NT2/D1 (cell line): Measurements from ENCODE around the gene SLC2A8.

Experiments
- SUZ12 ChIP-seq: IDR thresholded peaks from 2 replicates; pipeline ENCODE4 v1.6.1; 2011; ENCODE audit not compliant: insufficient read length, insufficient read depth; ENCODE audit errors: extremely low read depth
- YY1 ChIP-seq: IDR thresholded peaks from 2 replicates; pipeline ENCODE4 v1.6.1; 2011; ENCODE audit not compliant: insufficient read length, insufficient read depth
- ZNF274 ChIP-seq: IDR thresholded peaks from 2 replicates; pipeline ENCODE4 v1.6.1; 2011; ENCODE audit warnings: mild to moderate bottlenecking, low read depth, low read length

DNA sequence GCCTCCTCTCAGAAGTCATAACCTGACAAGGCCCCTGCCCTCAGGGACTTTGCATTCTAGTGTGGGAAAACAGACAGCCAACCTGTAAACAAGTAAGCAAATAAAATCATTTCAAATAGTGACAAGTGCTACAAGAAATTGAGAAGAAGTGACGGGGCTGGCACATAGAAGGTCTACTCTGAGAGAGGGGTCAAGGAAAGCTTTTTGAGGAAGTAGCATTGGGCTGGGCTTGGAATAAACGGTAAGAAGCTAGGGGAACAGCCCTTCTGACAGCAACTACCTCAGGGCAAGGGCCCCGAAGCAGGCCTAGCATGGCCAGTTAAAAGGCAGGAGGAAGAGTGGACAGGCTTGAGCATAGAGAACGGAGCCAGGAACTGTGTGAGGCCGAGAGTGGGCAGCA, 4.8 kb upstream of the SLC2A8 start:
- TF ChIP-seq ZNF274 (no peak), YY1 (no peak), SUZ12 (no peak)
